IPS DF 4.7 (cell line): ENCODE measurements around the gene CHRNE.
"Not testable (repeated sequence)": the region's sequence is repeated elsewhere in the genome, so short reads cannot be mapped to it uniquely, and the experiment has no call there.

Experiments
- DNase-seq: peaks from one replicate; pipeline ENCODE4 v3.0.0-alpha.2; 2013; ENCODE audit warnings: low spot score; ENCODE audit errors: extremely low read depth

The CHRNE gene

GRCh38 chr17:4908301-4908700, 5.4 kb upstream of the CHRNE start:
- DNase-seq: no peak

GRCh38 chr17:4906642-4907041, 3.7 kb upstream of the CHRNE start:
- not testable (repeated sequence) for DNase-seq

- DNase-seq: no peak
Measured at GRCh38 chr17:4902540-4902939, 358 bp downstream of the CHRNE start.

- DNase-seq: no peak
Measured at GRCh38 chr17:4901648-4902344, 1.1 kb downstream of the CHRNE start.

GRCh38 chr17:4901108-4901647, 1.7 kb downstream of the CHRNE start:
- DNase-seq: no peak

- no peak for DNase-seq
Measured at GRCh38 chr17:4900231-4901107, 2.4 kb downstream of the CHRNE start.

- DNase-seq: no peak
Measured at GRCh38 chr17:4899341-4900230, 3.3 kb downstream of the CHRNE start, which contains the start of gene C17orf107. C17orf107 (plus strand) TSS chr17:4899536; CDS start chr17:4899763, 227 bp downstream.

GRCh38 chr17:4898927-4899326, 4.0 kb downstream of the CHRNE start:
- DNase-seq: no peak

- DNase-seq: no peak
Measured at GRCh38 chr17:4898351-4898750, 4.5 kb downstream of the CHRNE start.

GRCh38 chr17:4897785-4898184, 5.1 kb downstream of the CHRNE start:
- DNase-seq: no peak

GRCh38 chr17:4897198-4897687, 5.7 kb downstream of the CHRNE start:
- DNase-seq: no peak

GRCh38 chr17:4896332-4897197, 6.3 kb downstream of the CHRNE start:
- DNase-seq: no peak

GRCh38 chr17:4895657-4896331, 7.1 kb downstream of the CHRNE start:
- DNase-seq: no peak

- DNase-seq: no peak
Measured at GRCh38 chr17:4895121-4895520, 7.8 kb downstream of the CHRNE start.

- DNase-seq: no peak
Measured at GRCh38 chr17:4893721-4894560, 9.0 kb downstream of the CHRNE start.

GRCh38 chr17:4893272-4893671, 9.6 kb downstream of the CHRNE start:
- no peak for DNase-seq

- no peak for DNase-seq
Measured at GRCh38 chr17:4892499-4893221, 10.2 kb downstream of the CHRNE start.
